Peyer's patch (tissue), 4 donors: Measurements from ENCODE around the gene SLAMF1. TPM values are rescaled to one million over a fixed set of nuclear protein-coding genes. Genes with fewer than 3 reads are reported as not detected.

Experiments
- DNase-seq, 3 donors: peaks; one replicate each; pipeline ENCODE4 v3.0.0-alpha.2; 2017 to 2019
- H3K27ac ChIP-seq, 4 donors: fragments of 200-600 bp; sonication (generic); one replicate each; pipeline ENCODE4 v1.5.1; 2016 to 2019
- H3K27me3 ChIP-seq, 2 donors: fragments of 200-600 bp; sonication (generic); one replicate each; pipeline ENCODE4 v1.5.1; 2019
- H3K36me3 ChIP-seq, 3 donors: fragments of 200-600 bp; sonication (generic); one replicate each; pipeline ENCODE4 v1.5.1; 2016 to 2019
- H3K4me1 ChIP-seq, 4 donors: fragments of 200-600 bp; sonication (generic); one replicate each; pipeline ENCODE4 v1.5.1; 2016 to 2019
- H3K4me3 ChIP-seq, 4 donors: fragments of 200-600 bp; sonication (generic); 1 replicate in 3 of 4; 2 replicates in 1 of 4; pipeline ENCODE4 v1.5.1; 2016 to 2019; ENCODE audit warnings: mild to moderate bottlenecking in 1 of 4
- H3K9me3 ChIP-seq, 4 donors: fragments of 200-600 bp; sonication (generic); one replicate each; pipeline ENCODE4 v1.5.1; 2016 to 2019; ENCODE audit warnings: mild to moderate bottlenecking in 1 of 4
- POLR2A ChIP-seq, 2 donors: fragments of 450-650 bp; IDR thresholded peaks; one replicate each; pipeline ENCODE4 v1.5.1; 2017; ENCODE audit warnings: antibody characterized with exemption in 2 of 2, mild to moderate bottlenecking in 2 of 2, moderate library complexity in 2 of 2
- total RNA-seq, 4 donors: library from RNA; depleted of rRNA; stranded (reverse); fragments of >200 nt; gene quantifications; one replicate each; pipeline ENCODE4 v1.1.0, GENCODE V29; 2016
- TF ChIP-seq, protein P1 (sequence below), 6 experiments: fragments of 450-650 bp in 4 of 6; fragments of 200-600 bp in 2 of 6; sonication (generic) in 1 of 6; IDR thresholded peaks; one replicate each; pipeline ENCODE4 v1.5.1; 2017 to 2019; ENCODE audit warnings: antibody characterized with exemption in 6 of 6, mild to moderate bottlenecking in 3 of 6, moderate library complexity in 1 of 6

SLAMF1 gene
- total RNA-seq, 4 donors from 2014 or later, result 2.5 to 9.1 (median 6.0) TPM; not detected in 1

DNA sequence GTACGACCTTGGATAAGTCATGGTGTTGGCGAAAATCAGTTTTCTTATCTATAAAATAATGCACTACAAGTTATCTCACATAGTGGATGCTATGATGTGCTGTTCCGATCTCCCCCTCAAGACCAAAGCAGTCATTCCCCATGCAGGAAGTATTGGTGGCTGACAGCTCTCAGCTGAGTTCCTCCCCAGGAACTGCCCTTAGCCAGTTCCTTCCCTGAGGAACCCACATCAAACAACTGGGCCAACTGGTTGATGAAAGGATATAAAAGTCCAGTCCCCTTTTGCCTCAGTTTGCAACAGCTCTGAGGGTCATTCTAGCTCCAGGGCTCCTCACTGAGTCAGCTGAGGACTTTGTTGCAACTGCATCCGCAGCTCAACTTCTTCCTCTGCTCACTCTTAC is 16.1 kb upstream of the SLAMF1 start:
- H3K4me1 ChIP-seq, result peaks cover 0 to 10% (median 6%) of the 10 kb centered on the region in 4 donors
- H3K9me3 ChIP-seq, result no peaks in the 10 kb centered on the region
- H3K4me3 ChIP-seq, result no peak overlapping the region
- no peak for DNase-seq
- H3K27me3 ChIP-seq, result no peaks in the 10 kb centered on the region
- no peak overlapping the region for H3K27ac ChIP-seq
- no peak for TF ChIP-seq POLR2A (IDR thresholded peaks at IDR 0.05)
- TF ChIP-seq, protein P1, sequence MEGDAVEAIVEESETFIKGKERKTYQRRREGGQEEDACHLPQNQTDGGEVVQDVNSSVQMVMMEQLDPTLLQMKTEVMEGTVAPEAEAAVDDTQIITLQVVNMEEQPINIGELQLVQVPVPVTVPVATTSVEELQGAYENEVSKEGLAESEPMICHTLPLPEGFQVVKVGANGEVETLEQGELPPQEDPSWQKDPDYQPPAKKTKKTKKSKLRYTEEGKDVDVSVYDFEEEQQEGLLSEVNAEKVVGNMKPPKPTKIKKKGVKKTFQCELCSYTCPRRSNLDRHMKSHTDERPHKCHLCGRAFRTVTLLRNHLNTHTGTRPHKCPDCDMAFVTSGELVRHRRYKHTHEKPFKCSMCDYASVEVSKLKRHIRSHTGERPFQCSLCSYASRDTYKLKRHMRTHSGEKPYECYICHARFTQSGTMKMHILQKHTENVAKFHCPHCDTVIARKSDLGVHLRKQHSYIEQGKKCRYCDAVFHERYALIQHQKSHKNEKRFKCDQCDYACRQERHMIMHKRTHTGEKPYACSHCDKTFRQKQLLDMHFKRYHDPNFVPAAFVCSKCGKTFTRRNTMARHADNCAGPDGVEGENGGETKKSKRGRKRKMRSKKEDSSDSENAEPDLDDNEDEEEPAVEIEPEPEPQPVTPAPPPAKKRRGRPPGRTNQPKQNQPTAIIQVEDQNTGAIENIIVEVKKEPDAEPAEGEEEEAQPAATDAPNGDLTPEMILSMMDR (IDR thresholded peaks at IDR 0.05), result no peak
- H3K36me3 ChIP-seq, result no peaks in the 10 kb centered on the region

- Histone ChIP-seq H3K9me3 (no peaks in the 10 kb centered on the region), H3K36me3 (no peaks in the 10 kb centered on the region), H3K4me3 (no peak overlapping the region), H3K27ac (no peak overlapping the region), H3K4me1 (peaks cover 0 to 1% (median 0%) of the 10 kb centered on the region in 4 donors), H3K27me3 (no peaks in the 10 kb centered on the region)
- TF ChIP-seq POLR2A (IDR thresholded peaks at IDR 0.05), result no peak
- TF ChIP-seq, protein P1 (IDR thresholded peaks at IDR 0.05), result no peak
- DNase-seq, result no peak
Measured at GRCh38 chr1:160659566-160659965, 12.7 kb upstream of the SLAMF1 start.

DNA sequence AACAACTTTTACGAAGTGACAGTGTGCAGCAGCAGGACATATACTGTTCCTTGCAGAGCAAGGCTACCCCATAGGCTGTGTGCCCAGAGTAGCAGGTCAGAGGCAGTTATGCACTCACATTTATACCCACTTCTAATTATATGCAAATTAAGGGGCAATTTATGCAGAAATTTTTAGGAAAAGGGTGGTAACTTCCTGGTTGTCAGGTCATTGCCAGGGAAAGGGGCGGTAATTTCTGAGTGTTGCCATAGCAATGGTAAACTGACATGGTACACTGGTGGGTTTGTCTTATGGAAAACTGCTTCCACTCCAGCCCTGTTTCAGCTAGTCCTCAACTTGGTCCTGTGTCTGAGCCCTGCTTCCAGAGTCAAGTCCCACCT is 12.0 kb upstream of the SLAMF1 start:
- H3K27ac ChIP-seq, result no peak overlapping the region
- no peaks in the 10 kb centered on the region for H3K27me3 ChIP-seq
- H3K4me1 ChIP-seq, result no peaks in the 10 kb centered on the region
- no peaks in the 10 kb centered on the region for H3K9me3 ChIP-seq
- TF ChIP-seq POLR2A (IDR thresholded peaks at IDR 0.05), result no peak
- H3K36me3 ChIP-seq, result no peaks in the 10 kb centered on the region
- no peak for DNase-seq
- H3K4me3 ChIP-seq, result no peak overlapping the region

DNA sequence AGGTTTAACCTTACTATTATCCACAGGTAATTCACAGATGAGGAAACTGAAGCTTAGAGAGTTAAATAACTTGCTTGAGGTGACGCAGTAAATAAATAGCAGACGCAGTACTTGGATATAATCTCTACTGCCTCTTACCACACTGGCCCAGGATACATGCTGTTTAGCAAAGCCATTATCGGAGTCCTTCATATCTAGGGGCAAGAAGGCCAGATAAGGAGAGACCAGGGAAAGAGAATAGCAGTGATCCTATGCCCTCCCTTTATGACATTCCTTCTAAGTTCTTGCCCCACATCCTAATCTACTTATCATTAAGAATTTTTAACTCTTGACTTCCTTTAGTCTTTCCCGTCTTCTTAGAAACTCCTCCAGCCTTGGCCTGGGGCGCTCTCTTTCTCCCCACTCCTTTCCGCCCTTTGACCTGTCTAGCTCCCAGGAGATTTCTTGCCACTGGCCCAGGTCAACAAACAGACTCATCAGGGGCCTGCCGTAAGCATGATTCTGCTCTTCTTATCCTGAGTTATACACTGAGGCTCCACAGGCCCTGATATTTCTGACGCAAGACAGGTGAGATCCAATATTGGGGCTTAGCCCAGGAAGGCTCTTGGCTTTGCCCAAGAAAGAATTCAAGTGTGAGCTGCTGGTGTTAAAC is 11.4 kb upstream of the SLAMF1 start:
- no peak for DNase-seq
- Histone ChIP-seq H3K9me3 (no peaks in the 10 kb centered on the region), H3K27ac (peak overlapping the region in 1 of 4 donors; percentile 34), H3K4me3 (no peak overlapping the region), H3K27me3 (no peaks in the 10 kb centered on the region), H3K36me3 (no peaks in the 10 kb centered on the region), H3K4me1 (no peaks in the 10 kb centered on the region)
- no peak for TF ChIP-seq POLR2A (IDR thresholded peaks at IDR 0.05)
- TF ChIP-seq, protein P1 (IDR thresholded peaks at IDR 0.05), result no peak

DNA sequence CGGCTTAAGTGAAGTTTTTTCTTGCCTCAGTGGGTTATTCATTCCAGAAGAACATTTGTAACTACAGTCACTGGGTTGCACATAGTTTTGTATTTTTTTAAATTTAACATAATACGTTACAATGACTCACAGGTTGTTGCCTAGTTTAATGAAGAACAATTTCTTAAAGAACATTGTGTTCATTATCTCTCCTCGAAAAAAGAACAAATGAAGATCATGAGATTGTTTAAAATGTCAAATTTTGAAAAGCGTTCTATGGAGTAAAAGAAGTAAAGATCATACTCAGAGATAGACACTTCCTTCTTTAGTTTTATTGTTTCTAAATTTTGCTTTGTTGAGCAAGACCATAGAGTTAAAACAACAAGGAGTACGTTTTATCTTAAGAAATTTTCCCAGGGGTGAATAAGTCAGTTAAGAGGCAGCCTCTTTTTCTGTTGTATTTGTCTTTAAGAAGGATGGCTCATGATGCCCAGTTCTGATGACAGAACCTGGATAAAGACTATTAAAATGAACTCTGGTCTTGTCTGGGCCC is 10.5 kb upstream of the SLAMF1 start:
- TF ChIP-seq, protein P1 (IDR thresholded peaks at IDR 0.05), result no peak
- no peak for TF ChIP-seq POLR2A (IDR thresholded peaks at IDR 0.05)
- Histone ChIP-seq H3K9me3 (no peaks in the 10 kb centered on the region), H3K36me3 (no peaks in the 10 kb centered on the region), H3K4me1 (no peaks in the 10 kb centered on the region), H3K27me3 (no peaks in the 10 kb centered on the region), H3K27ac (peak overlapping the region in 1 of 4 donors; percentile 34), H3K4me3 (no peak overlapping the region)
- no peak for DNase-seq

DNA sequence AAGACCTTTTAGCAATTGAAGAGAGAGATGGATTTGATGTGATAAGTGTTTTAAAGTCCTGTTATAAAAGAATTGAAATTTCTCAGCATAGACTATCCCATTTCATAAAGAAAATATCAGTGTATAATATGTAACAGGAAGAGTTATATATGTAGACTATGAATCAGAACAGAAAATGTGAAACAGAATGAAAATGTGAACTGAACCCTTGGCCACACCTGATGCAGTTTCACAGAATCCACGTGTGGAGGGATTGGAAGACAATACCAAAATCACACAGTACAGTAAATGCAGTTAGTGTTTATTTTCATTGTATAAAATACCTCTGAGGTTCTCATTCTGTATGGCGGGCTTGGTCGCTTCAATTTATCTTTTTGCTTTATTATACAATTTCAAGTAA is 9.9 kb upstream of the SLAMF1 start:
- Histone ChIP-seq H3K4me3 (no peak overlapping the region), H3K9me3 (no peaks in the 10 kb centered on the region)

More for the DNA sequence above, 9.9 kb upstream of the SLAMF1 start:
- Histone ChIP-seq H3K27ac (no peak overlapping the region), H3K36me3 (no peaks in the 10 kb centered on the region), H3K27me3 (no peaks in the 10 kb centered on the region), H3K4me1 (peaks cover 0 to 2% (median 0%) of the 10 kb centered on the region in 4 donors)
- no peak for DNase-seq
- no peak for TF ChIP-seq POLR2A (IDR thresholded peaks at IDR 0.05)
- TF ChIP-seq, protein P1 (IDR thresholded peaks at IDR 0.05), result no peak
